Glutamatergic neuron (in vitro differentiated cells): Measurements from ENCODE around the gene DDX23. TPM values are rescaled to one million over a fixed set of nuclear protein-coding genes. Genes with fewer than 3 reads are reported as not detected.

Experiments used
- DNase-seq: peaks from one replicate; pipeline ENCODE4 v3.0.0; 2022
- H3K27ac Mint-ChIP-seq: one replicate; pipeline ENCODE4 v1.8.0; 2020; ENCODE audit warnings: mild to moderate bottlenecking, mixed read lengths, inconsistent platforms; ENCODE audit not compliant: unreplicated experiment
- H3K27me3 Mint-ChIP-seq: one replicate; pipeline ENCODE4 v1.8.0; 2020; ENCODE audit warnings: mild to moderate bottlenecking, moderate library complexity, mixed read lengths, inconsistent platforms; ENCODE audit not compliant: unreplicated experiment
- H3K36me3 Mint-ChIP-seq: one replicate; pipeline ENCODE4 v1.8.0; 2020; ENCODE audit warnings: mild to moderate bottlenecking, mixed read lengths, inconsistent platforms; ENCODE audit not compliant: unreplicated experiment
- H3K4me1 Mint-ChIP-seq: one replicate; pipeline ENCODE4 v1.8.0; 2020; ENCODE audit warnings: mild to moderate bottlenecking, low read depth, mixed read lengths, inconsistent platforms; ENCODE audit not compliant: unreplicated experiment
- H3K4me3 Mint-ChIP-seq: one replicate; pipeline ENCODE4 v1.8.0; 2020; ENCODE audit warnings: mild to moderate bottlenecking, mixed read lengths, inconsistent platforms; ENCODE audit not compliant: unreplicated experiment
- H3K9me3 Mint-ChIP-seq: one replicate; pipeline ENCODE4 v1.8.0; 2020; ENCODE audit warnings: mild to moderate bottlenecking, moderate library complexity, mixed read lengths, inconsistent platforms; ENCODE audit not compliant: unreplicated experiment
- total RNA-seq: library from RNA; stranded (reverse); fragmentation: NEBNext Ultra II Directional; extraction: Animal tissue kit (Norgen Biotek cat#: 25700); gene quantifications from one replicate; pipeline ENCODE4 v1.2.1, GENCODE V29; 2021; ENCODE audit not compliant: unreplicated experiment
- TF ChIP-seq, protein P1 (sequence below): fragments of 200-600 bp; sonication (generic); IDR thresholded peaks from one replicate; pipeline ENCODE4 v1.5.0; 2021; ENCODE audit not compliant: partially characterized antibody, unreplicated experiment

DDX23 gene
- total RNA-seq, 1 donor from 2014 or later = 65.7 TPM

DNA sequence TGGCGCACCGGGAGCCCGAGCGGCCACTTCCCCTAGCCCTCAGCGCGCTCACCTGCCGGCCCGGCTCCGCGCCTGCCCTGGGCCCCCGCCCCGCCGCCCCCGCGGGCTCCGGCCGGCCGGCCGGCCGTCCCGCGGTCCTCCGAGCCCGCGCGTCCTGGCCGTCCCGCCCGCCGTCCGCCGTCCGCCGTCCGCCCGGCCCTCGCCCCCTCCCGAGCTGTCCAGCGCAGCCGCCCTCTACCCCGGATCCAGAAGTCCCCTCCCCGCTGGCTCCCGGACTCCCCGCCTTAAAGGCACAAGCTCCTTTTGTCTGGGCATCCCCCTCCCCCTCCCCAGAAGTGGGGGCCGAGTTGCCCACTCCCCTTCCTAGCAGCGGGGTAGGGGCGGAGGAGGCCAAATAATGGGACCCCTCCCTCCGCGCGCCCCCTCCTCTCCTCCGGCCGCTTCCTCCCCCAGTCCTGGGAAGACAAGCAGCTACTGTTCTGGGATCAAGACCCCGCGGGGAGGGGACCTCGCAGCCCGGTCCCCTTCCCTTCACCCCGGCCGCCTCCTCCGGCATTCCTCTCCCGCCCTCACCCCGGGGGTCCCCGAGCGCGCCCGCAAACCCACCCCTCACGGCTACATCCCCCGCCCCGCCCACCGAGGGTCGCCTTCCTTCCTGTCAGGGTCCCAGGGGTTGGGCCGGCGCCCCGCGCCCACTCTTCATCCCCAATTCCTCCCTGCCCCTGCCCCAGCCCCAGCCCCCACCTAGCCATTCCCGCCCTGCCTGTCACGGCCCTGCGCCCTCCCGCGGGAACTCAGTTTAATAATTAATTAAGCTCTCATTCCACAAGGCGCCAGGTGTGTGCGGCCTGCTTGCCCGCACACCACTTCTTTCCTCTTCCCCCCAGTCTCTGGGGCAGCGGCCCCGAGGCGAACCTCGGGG, 62.8 kb downstream of the DDX23 start, which contains the start of gene ADCY6:
Gene ADCY6 (minus strand): TSS at position 236 of the 922 bp plus-strand sequence. CDS start 5,655 bp downstream, outside the sequence.
- peaks cover 13% of the 10 kb centered on the region for H3K4me1 Mint-ChIP-seq
- no peaks in the 10 kb centered on the region for H3K36me3 Mint-ChIP-seq
- DNase-seq = peak; percentile 82
- H3K27ac Mint-ChIP-seq = no peak within 1 kb of the TSS
- peaks cover 8% of the 10 kb centered on the region for H3K9me3 Mint-ChIP-seq
- peaks cover 11% of the 10 kb centered on the region for H3K27me3 Mint-ChIP-seq
- TF ChIP-seq, protein P1, sequence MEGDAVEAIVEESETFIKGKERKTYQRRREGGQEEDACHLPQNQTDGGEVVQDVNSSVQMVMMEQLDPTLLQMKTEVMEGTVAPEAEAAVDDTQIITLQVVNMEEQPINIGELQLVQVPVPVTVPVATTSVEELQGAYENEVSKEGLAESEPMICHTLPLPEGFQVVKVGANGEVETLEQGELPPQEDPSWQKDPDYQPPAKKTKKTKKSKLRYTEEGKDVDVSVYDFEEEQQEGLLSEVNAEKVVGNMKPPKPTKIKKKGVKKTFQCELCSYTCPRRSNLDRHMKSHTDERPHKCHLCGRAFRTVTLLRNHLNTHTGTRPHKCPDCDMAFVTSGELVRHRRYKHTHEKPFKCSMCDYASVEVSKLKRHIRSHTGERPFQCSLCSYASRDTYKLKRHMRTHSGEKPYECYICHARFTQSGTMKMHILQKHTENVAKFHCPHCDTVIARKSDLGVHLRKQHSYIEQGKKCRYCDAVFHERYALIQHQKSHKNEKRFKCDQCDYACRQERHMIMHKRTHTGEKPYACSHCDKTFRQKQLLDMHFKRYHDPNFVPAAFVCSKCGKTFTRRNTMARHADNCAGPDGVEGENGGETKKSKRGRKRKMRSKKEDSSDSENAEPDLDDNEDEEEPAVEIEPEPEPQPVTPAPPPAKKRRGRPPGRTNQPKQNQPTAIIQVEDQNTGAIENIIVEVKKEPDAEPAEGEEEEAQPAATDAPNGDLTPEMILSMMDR = no peak
- peak within 1 kb of the TSS; percentile 91 for H3K4me3 Mint-ChIP-seq

DNA sequence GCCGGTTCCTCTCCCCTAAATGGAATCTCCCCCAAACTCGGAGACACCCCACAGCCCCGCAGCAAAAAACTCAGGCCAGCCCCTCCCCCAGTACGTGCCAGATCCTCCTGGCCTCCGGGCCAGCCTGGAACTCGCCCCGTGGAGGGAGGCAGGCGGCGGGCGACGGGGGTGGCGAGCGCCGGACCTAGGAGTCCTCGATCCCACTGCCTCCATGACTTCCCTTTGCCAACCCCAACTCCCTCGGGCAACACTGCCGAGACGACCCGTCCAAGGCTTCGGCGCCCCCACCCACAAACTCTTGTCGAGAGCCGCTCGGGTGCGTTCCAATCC, 63.5 kb downstream of the DDX23 start:
- peaks cover 11% of the 10 kb centered on the region for H3K27me3 Mint-ChIP-seq
- peaks cover 8% of the 10 kb centered on the region for H3K9me3 Mint-ChIP-seq
- peak overlapping the region; percentile 91 for H3K4me3 Mint-ChIP-seq
- peak; percentile 30 for DNase-seq
- H3K4me1 Mint-ChIP-seq = peaks cover 13% of the 10 kb centered on the region
- H3K36me3 Mint-ChIP-seq = no peaks in the 10 kb centered on the region
- no peak overlapping the region for H3K27ac Mint-ChIP-seq
- TF ChIP-seq, protein P1 = no peak

DNA sequence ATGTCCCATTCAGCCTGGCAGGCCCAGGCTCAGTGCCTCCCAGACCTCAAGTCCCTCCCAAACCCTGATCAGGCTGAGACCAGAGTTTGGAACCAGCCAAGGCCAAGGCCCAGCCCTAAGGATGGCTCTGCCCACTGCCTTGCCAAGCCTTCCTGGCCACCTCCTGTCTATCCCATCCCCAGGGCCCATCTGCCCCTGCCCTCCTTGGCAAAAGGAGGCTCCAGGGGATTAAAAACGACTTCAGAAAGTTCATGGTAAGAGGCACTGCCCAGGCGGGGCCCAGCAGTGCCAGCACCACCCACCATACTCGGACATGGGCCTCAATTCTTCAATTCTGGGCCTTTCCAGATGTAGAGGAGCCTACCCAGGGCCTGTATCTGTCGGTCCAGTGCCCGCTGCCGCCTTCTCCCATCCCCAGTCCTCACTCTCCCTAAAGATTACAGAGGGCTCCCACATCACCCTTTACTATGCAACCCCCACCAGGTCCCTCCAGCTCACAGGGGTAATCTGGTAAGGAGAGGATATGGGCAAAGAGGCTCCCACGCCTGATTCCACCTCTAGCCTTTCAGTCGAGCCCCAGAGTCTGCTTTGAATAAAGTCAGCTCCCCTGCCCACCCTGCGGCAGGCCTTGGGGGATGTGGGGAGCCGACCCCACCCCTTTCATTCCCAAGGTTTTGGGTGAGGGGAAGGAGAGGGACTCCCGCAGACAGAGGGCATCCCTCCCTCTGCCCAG, 64.0 kb downstream of the DDX23 start:
- Mint-ChIP-seq H3K27ac (no peak overlapping the region), H3K4me3 (peak overlapping the region; percentile 91), H3K36me3 (no peaks in the 10 kb centered on the region), H3K4me1 (peaks cover 13% of the 10 kb centered on the region), H3K27me3 (peaks cover 11% of the 10 kb centered on the region), H3K9me3 (peaks cover 8% of the 10 kb centered on the region)
- TF ChIP-seq, protein P1 = no peak
- DNase-seq = no peak

DNA sequence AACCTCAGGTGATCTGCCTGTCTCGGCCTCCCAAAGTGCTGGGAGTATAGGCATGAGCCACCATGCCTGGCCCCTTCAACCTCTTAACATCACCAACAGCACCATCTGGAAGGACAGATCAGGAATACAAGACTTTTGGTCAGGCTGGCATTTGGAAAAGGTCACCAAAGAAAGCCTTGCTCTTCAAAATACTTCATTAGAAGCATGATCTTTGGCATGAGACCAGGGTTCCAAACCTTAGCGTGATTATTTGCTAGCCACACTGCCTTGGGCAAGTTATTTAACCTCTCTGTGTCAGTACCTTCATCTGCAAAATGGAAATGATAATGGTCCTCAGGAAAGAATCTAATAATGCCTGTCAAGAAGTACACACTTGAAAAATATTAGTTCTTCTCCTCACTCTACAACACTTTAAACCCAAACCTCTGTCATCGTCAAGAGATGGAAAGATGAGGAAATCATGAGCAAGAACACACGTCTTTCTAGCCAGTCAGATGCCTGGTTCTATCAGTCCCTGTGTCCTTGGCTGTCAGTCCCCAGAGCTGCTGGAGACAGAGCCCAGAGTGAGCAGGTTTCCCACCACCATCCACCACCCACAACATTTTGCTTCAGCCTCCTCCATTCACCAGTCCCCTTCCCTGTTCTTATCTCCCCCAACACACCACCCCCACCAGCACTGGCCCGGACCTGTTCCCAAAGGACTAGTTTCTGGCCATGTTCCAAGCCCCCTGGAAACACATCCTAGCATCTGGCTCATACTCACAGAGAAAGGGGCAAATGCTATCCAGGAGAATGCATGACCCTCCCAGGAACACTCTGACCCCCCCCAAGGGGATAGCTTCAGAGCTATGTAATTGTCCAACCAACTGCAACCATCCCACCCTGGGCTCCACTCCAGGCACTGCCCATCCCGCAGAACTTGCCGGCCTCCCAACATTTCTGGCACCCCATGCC, 65.1 kb downstream of the DDX23 start:
- peaks cover 12% of the 10 kb centered on the region for H3K27me3 Mint-ChIP-seq
- H3K27ac Mint-ChIP-seq = no peak overlapping the region
- no peaks in the 10 kb centered on the region for H3K36me3 Mint-ChIP-seq
- peaks cover 13% of the 10 kb centered on the region for H3K4me1 Mint-ChIP-seq
- TF ChIP-seq, protein P1 = no peak
- DNase-seq = no peak
- H3K9me3 Mint-ChIP-seq = peaks cover 8% of the 10 kb centered on the region
- peak overlapping the region; percentile 91 for H3K4me3 Mint-ChIP-seq
